Activated CD4-positive, alpha-beta memory T cell treated with anti-CD3 and anti-CD28 coated beads for 36 hours (primary cell): Measurements from ENCODE around the gene ZNF189. TPM values are rescaled to one million over a fixed set of nuclear protein-coding genes. Genes with fewer than 3 reads are reported as not detected.
"Not testable (repeated sequence)": the region's sequence is repeated elsewhere in the genome, so short reads cannot be mapped to it uniquely, and the experiment has no call there.

Source experiments
- CTCF ChIA-PET: fragments of 350-600 bp; sonication (Branson Sonifier 250); formaldehyde crosslinking; loops from one replicate; lab custom pipeline; 2021; ENCODE audit warnings: antibody characterized with exemption, inconsistent platforms; lab: Charles Lee
- POLR2A ChIA-PET: fragments of 350-600 bp; sonication (Branson Sonifier 250); formaldehyde crosslinking; loops from one replicate; lab custom pipeline; 2021; ENCODE audit warnings: antibody characterized with exemption; lab: Charles Lee
- DNase-seq: peaks from one replicate; pipeline ENCODE4 v3.0.0-alpha.2; 2020
- H3K27ac Mint-ChIP-seq: one replicate; pipeline ENCODE4 v1.8.0; 2021; ENCODE audit warnings: mixed read lengths
- H3K27me3 Mint-ChIP-seq: one replicate; pipeline ENCODE4 v1.8.0; 2021; ENCODE audit warnings: mixed read lengths
- H3K36me3 Mint-ChIP-seq: one replicate; pipeline ENCODE4 v1.8.0; 2021; ENCODE audit warnings: mixed read lengths
- H3K4me1 Mint-ChIP-seq: one replicate; pipeline ENCODE4 v1.8.0; 2021; ENCODE audit warnings: low read depth, mixed read lengths
- H3K4me3 Mint-ChIP-seq: one replicate; pipeline ENCODE4 v1.8.0; 2021; ENCODE audit warnings: mild to moderate bottlenecking, mixed read lengths
- H3K9me3 Mint-ChIP-seq: one replicate; pipeline ENCODE4 v1.8.0; 2021; ENCODE audit warnings: mixed read lengths
- intact Hi-C: fragments of 100-400 bp; cut with micrococcal nuclease; formaldehyde crosslinking; loops from one replicate; pipeline ENCODE4 v1.15.1; 2023
- total RNA-seq, 2 experiments: library from RNA; stranded (reverse); gene quantifications; one replicate each; pipeline ENCODE4 v1.2.3, GENCODE V29; 2021

The ZNF189 gene
- total RNA-seq, 2 experiments from 2014 or later: 10.2 to 10.6 TPM

GRCh38 chr9:101383361-101383760 lies 15.3 kb upstream of the ZNF189 start:
- peaks cover 2% of the 10 kb centered on the region for H3K27me3 Mint-ChIP-seq
- no peak overlapping the region for H3K4me3 Mint-ChIP-seq
- H3K4me1 Mint-ChIP-seq: peaks cover 2% of the 10 kb centered on the region
- POLR2A ChIA-PET: no interaction called here
- H3K36me3 Mint-ChIP-seq: peaks cover 20% of the 10 kb centered on the region
- H3K27ac Mint-ChIP-seq: no peak overlapping the region
- CTCF ChIA-PET: no interaction called here
- no peak for DNase-seq
- H3K9me3 Mint-ChIP-seq: peaks cover 11% of the 10 kb centered on the region
- intact Hi-C loops: no loop called here

- DNase-seq, CTCF ChIA-PET, H3K27me3 Mint-ChIP-seq, H3K4me3 Mint-ChIP-seq, POLR2A ChIA-PET, H3K27ac Mint-ChIP-seq, H3K4me1 Mint-ChIP-seq: not testable (repeated sequence)
- intact Hi-C loops: loop anchor here (5.0 kb wide), 1 partner anchor 783 kb away; no protein-coding TSS in a partner anchor
- Mint-ChIP-seq H3K36me3 (peaks cover 26% of the 10 kb centered on the region), H3K9me3 (peaks cover 11% of the 10 kb centered on the region)
Measured at GRCh38 chr9:101384873-101385536, 13.6 kb upstream of the ZNF189 start, which contains the start of gene BAAT. BAAT (minus strand) TSS chr9:101385006; CDS start chr9:101371404, 13,602 bp downstream.

DNA sequence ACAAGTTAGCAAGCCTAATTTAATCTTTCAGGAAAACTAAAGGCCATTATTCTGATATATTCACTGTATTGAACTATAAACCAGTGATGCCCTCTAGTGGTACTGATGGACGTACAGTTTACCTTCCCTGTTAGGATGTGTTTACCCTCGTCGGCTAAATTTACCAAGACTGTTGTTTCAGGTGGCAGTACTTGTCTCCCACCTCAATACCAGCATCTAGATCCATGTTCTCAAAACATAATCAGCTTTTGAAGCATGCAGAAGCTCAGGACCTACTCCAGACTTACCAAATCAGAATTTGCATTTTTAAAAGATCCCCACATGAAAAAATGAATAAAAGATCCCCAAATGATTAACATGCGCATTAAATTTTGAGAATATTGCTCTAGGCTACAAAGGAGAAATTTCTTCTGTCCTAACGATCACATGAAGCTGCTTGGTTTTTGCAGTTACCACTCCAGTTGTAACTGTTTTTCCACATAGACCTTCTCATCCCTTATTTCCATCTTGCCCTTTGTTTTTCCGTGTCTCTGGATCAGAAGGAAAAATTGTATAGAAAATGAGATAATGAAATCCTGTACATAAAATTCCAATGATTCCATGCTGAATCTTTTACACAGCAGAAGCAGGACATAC lies 10.7 kb upstream of the ZNF189 start:
- intact Hi-C loops: loop anchor here (5.0 kb wide), 1 partner anchor 786 kb away; no protein-coding TSS in a partner anchor

DNA sequence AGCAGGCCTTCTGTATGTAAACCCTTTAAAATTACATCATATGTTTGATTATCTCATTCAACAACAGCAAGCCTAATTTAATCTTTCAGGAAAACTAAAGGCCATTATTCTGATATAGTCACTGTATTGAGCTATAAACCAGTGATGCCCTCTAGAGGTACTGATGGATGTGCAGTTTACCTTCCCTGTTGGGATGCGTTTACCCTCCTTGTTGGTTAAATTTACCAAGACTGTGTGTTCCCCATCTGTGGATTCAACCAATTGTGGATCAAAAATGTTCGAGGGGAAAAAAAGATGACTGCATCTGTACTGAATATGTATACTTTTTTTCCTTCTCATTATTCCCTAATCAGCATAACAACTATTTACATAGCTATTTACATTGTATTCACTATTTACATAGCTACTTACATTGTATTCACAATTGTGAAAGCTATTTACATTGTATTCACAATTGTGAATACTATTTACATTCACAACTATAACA lies 10.1 kb upstream of the ZNF189 start:
- Mint-ChIP-seq H3K4me3 (no peak overlapping the region), H3K36me3 (peaks cover 57% of the 10 kb centered on the region), H3K4me1 (peaks cover 25% of the 10 kb centered on the region), H3K27me3 (no peaks in the 10 kb centered on the region), H3K27ac (no peak overlapping the region), H3K9me3 (peaks cover 22% of the 10 kb centered on the region)
- intact Hi-C loops: loop anchor here (5.0 kb wide), 1 partner anchor 786 kb away; no protein-coding TSS in a partner anchor
- POLR2A ChIA-PET: no interaction called here
- CTCF ChIA-PET: interaction anchor here (0.7 to 2.3 kb wide), 14 partner anchors 8 to 145 kb away, joined by 3 to 13 read pairs (median 4); partner anchors contain the start of genes MRPL50, RNF20 and ZNF189
- DNase-seq: no peak

More for the DNA sequence above, 10.7 kb upstream of the ZNF189 start:
- Mint-ChIP-seq H3K36me3 (peaks cover 53% of the 10 kb centered on the region), H3K27me3 (no peaks in the 10 kb centered on the region), H3K9me3 (peaks cover 20% of the 10 kb centered on the region), H3K4me3 (no peak overlapping the region), H3K27ac (peak overlapping the region; percentile 65), H3K4me1 (peaks cover 22% of the 10 kb centered on the region)
- no peak for DNase-seq
- CTCF ChIA-PET: interaction anchor here (0.7 to 2.3 kb wide), 14 partner anchors 8 to 145 kb away, joined by 3 to 13 read pairs (median 4); partner anchors contain the start of genes MRPL50, RNF20 and ZNF189
- POLR2A ChIA-PET: no interaction called here

DNA sequence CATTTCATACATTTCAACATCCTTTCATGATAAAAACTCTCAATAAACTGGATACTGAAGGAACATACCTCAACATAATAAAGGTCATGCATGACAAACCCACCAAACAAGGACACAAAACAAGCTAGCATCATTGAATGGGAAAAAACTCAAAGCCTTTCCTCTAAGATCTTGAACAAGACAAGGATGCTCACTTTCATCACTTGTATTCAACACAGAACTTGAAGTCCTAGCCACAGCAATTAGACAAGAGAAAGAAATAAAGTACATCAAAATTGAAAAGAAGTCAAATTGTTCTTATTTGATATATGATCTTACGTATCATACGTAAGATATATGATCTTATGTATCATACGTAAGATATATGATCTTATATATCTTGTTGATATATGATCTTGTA lies 5.5 kb upstream of the ZNF189 start:
- CTCF ChIA-PET: interaction anchor here (0.9 kb wide), 1 partner anchor 137 kb away, joined by 4 read pairs; no protein-coding TSS in a partner anchor
- intact Hi-C loops: loop anchor here (10.0 kb wide), 1 partner anchor 968 kb away; the partner anchor contains the start of gene MSANTD3
- peaks cover 57% of the 10 kb centered on the region for H3K4me1 Mint-ChIP-seq

DNA sequence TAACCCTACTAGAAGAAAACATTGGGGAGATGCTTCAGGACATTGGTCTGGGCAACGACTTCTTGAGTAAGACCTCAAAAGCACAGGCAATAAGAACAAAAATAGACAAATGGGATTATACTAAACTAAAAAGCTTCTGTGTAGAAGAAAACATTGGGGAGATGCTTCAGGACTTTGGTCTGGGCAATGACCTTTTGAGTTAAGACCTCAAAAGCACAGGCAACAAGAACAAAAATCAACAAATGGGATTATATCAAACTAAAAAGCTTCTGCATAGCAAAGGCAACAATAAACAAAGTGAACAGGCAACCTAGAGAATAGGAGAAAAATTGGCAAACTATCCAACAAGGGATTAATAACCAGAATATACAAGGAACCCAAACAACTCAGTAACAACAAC lies 4.0 kb upstream of the ZNF189 start:
- peaks cover 59% of the 10 kb centered on the region for H3K36me3 Mint-ChIP-seq
- DNase-seq: no peak
- H3K9me3 Mint-ChIP-seq: peaks cover 19% of the 10 kb centered on the region
- H3K4me3 Mint-ChIP-seq: no peak overlapping the region
- peaks cover 58% of the 10 kb centered on the region for H3K4me1 Mint-ChIP-seq
- intact Hi-C loops: loop anchor here (5.0 to 10.0 kb wide), 5 partner anchors 118 to 1572 kb away; partner anchors contain the start of genes ERP44, INVS, MSANTD3 and NR4A3
- POLR2A ChIA-PET: no interaction called here
- H3K27me3 Mint-ChIP-seq: no peaks in the 10 kb centered on the region
- CTCF ChIA-PET: no interaction called here
- no peak overlapping the region for H3K27ac Mint-ChIP-seq

More for the DNA sequence above, 5.5 kb upstream of the ZNF189 start:
- no peak for DNase-seq
- POLR2A ChIA-PET: no interaction called here
- Mint-ChIP-seq H3K4me3 (no peak overlapping the region), H3K9me3 (peaks cover 19% of the 10 kb centered on the region), H3K27me3 (no peaks in the 10 kb centered on the region), H3K27ac (no peak overlapping the region), H3K36me3 (peaks cover 64% of the 10 kb centered on the region)

DNA sequence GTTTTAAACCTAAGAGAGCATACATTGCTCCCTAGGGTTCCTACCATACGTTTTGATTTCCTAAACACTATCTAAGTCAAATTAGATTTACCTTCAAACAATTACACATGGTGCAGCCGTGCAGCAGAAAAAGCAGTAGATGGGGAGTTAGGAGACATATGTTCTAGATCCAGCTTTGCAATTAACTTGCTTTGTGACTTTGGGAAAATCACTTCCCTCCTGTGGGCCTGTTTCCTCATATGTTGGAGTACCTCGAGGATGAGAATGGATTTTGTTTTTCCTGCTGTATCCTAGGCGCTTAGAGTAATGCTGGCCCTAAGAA lies 944 bp upstream of the ZNF189 start:
- CTCF ChIA-PET: interaction anchor here (1.0 to 2.1 kb wide), 3 partner anchors 9 to 132 kb away, joined by 3 to 9 read pairs (median 6); no protein-coding TSS in a partner anchor
- POLR2A ChIA-PET: no interaction called here
- Mint-ChIP-seq H3K9me3 (peaks cover 14% of the 10 kb centered on the region), H3K4me1 (peaks cover 67% of the 10 kb centered on the region), H3K36me3 (peaks cover 59% of the 10 kb centered on the region), H3K4me3 (peak overlapping the region; percentile 100), H3K27me3 (no peaks in the 10 kb centered on the region), H3K27ac (peak overlapping the region; percentile 98)
- intact Hi-C loops: loop anchor here (1.0 to 10.0 kb wide), 10 partner anchors 52 to 1575 kb away; partner anchors contain the start of genes ERP44, INVS, MSANTD3 and NR4A3
- no peak for DNase-seq

DNA sequence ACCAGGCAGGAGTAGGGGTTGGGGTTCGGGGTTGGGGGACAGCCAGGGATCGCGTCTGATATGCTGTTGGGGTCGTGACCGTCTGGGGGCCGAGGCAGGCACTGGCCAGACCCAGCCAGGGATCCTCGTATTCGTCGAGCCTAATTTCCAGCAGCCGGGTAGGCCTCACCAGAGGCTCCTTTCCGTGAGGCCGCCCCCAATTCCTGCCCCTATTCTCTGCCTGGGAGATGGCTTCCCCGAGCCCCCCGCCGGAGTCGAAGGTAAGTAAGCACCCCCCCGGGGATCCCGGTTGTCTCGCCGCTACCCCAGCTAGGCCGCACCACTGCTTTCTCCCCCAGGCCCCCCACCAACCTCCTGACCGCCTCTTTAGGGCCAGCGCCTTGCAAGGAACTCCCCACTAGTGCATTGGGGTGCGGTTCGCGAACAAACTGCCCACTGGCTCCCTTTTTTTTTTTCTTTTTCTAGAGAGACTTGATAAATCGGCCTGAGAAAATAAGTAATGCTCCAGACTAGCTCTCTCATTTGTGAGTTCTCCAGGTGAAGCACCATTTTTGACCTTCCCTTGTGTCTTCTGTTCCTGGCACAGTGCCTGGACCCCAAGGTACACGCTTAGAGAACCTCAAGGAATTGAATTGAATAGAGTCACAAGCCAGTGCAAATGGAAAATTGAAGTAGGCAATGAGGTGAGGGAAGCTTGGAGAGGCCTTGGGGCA lies 435 bp downstream of the ZNF189 start:
- intact Hi-C loops: loop anchor here (1.0 to 10.0 kb wide), 10 partner anchors 50 to 1577 kb away; partner anchors contain the start of genes ERP44, INVS, MSANTD3 and NR4A3
- Mint-ChIP-seq H3K4me1 (peaks cover 70% of the 10 kb centered on the region), H3K27me3 (no peaks in the 10 kb centered on the region), H3K27ac (peak overlapping the region; percentile 98), H3K36me3 (peaks cover 62% of the 10 kb centered on the region), H3K4me3 (peak overlapping the region; percentile 100), H3K9me3 (peaks cover 18% of the 10 kb centered on the region)
- ChIA-PET POLR2A (interaction anchor here (0.6 to 1.9 kb wide), 3 partner anchors 8 to 135 kb away, joined by 3 to 10 read pairs (median 3); partner anchors contain the start of gene RNF20), CTCF (interaction anchor here (0.7 to 2.1 kb wide), 6 partner anchors 10 to 131 kb away, joined by 3 to 9 read pairs (median 4); no protein-coding TSS in a partner anchor)
- peak; percentile 13 for DNase-seq

DNA sequence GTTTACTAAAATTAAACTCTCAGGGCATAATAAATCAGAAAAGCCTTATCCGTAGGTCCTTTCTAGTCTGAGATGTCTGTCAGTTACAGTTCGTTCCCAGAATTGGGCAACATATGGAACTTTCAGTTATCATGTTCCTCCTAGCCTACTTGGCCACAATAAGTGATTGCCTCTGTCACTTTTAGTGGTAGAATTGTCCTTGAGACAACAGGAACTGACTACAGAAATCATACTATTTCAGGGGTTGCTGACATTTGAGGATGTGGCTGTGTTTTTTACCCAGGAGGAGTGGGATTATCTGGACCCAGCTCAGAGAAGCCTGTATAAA lies 956 bp downstream of the ZNF189 start:
- POLR2A ChIA-PET: interaction anchor here (1.9 kb wide), 1 partner anchor 134 kb away, joined by 10 read pairs; the partner anchor contains the start of gene RNF20
- H3K4me1 Mint-ChIP-seq: peaks cover 65% of the 10 kb centered on the region

GRCh38 chr9:101400120-101400519 lies 1.5 kb downstream of the ZNF189 start:
- Mint-ChIP-seq H3K4me3 (peak overlapping the region; percentile 100), H3K36me3 (peaks cover 62% of the 10 kb centered on the region), H3K27me3 (no peaks in the 10 kb centered on the region), H3K9me3 (peaks cover 17% of the 10 kb centered on the region), H3K27ac (peak overlapping the region; percentile 98), H3K4me1 (peaks cover 60% of the 10 kb centered on the region)
- POLR2A ChIA-PET: interaction anchor here (1.9 kb wide), 1 partner anchor 133 kb away, joined by 10 read pairs; the partner anchor contains the start of gene RNF20
- intact Hi-C loops: no loop called here
- CTCF ChIA-PET: interaction anchor here (1.3 kb wide), 1 partner anchor 130 kb away, joined by 3 read pairs; no protein-coding TSS in a partner anchor
- no peak for DNase-seq

More for the DNA sequence above, 956 bp downstream of the ZNF189 start:
- CTCF ChIA-PET: interaction anchor here (1.3 kb wide), 1 partner anchor 130 kb away, joined by 3 read pairs; no protein-coding TSS in a partner anchor
- DNase-seq: no peak
- H3K4me3 Mint-ChIP-seq: peak overlapping the region; percentile 100
- H3K36me3 Mint-ChIP-seq: peaks cover 62% of the 10 kb centered on the region
- no peaks in the 10 kb centered on the region for H3K27me3 Mint-ChIP-seq
- peaks cover 14% of the 10 kb centered on the region for H3K9me3 Mint-ChIP-seq
- intact Hi-C loops: loop anchor here (2.0 to 10.0 kb wide), 6 partner anchors 113 to 1577 kb away; partner anchors contain the start of genes ERP44, INVS, MSANTD3 and NR4A3
- peak overlapping the region; percentile 98 for H3K27ac Mint-ChIP-seq
